ENCODE results near the gene TMEM106C.

Gene TMEM106C, protein sequence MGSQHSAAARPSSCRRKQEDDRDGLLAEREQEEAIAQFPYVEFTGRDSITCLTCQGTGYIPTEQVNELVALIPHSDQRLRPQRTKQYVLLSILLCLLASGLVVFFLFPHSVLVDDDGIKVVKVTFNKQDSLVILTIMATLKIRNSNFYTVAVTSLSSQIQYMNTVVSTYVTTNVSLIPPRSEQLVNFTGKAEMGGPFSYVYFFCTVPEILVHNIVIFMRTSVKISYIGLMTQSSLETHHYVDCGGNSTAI

DNA sequence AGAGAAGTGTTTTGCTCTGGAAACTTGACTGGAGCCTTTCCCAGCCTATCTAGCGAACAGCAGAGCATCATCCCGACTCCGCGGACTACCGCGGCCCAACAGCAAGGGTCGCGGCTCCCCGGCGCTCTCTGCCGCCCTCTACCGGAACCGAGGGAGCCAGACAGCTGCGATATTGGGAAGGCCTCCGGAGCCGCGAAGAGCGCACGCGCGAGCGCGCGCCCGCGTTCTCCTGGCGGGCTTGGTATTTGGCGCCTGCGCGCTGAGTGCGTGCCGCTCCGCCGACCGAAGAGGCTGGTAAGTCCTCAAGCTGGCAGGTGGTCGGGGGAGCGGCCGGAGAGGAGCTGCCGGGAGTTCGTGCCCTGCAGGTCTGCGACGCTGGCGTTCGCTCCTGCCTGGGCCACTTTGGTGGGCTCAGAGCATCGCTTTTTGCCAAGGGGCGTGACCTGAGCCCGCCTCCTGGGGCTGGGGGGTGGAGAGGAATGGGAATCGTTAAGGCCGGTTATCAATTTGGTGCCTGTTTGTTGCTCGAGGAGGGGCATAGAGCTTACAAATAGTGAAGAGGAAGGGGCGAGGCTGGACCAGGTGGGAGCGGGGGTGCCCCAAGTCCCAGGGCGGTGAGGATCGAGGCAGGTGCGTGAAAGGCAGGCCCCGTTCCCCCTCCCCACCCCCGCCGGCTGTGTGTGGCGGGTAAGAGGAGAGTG lies at the start of gene TMEM106C:
TSS of gene TMEM106C (plus strand) at position 257 of the 701 bp plus-strand sequence. CDS start 641 bp downstream, outside the sequence.
- peak; percentile 97 for DNase-seq

DNA sequence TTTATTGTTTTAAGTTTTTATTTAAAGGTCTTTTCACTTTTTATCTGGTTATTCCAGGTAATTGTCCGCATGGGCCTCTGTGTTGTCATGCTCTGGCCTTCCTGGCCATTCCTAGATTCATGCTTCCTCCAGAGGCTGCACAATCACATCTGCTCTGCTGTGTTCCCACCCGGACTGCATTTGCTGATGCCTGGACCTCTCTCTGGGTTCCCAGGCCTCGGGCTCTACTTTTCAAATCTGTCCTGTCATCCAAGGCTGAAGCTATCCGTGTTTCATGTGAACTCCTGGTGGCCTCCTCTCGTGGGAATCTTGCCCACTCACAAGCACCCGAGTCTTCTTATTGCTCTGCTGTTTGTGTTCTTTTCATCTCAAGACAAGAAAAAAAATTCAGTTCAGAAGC lies 42.5 kb upstream of the TMEM106C start:
- DNase-seq: no peak

DNA sequence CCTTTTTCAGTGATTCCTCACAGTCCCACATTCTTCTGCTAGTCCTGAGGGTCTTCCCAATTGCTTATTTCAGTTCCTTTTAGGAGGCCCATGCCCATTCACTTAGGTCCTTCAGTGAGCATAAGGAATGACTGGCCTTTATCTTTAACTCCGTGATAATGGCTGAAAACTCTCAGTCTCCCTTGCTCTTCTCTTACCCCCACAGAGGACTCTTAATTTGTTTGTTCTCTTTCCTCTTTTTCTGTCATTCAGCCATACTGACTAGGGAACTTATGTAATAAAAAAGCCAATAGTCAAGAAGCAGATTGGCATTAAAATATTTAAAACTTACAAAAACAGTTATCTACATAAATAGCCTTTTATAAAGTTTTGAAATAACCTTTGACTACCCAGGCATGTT lies 41.5 kb upstream of the TMEM106C start:
- no peak for DNase-seq

DNA sequence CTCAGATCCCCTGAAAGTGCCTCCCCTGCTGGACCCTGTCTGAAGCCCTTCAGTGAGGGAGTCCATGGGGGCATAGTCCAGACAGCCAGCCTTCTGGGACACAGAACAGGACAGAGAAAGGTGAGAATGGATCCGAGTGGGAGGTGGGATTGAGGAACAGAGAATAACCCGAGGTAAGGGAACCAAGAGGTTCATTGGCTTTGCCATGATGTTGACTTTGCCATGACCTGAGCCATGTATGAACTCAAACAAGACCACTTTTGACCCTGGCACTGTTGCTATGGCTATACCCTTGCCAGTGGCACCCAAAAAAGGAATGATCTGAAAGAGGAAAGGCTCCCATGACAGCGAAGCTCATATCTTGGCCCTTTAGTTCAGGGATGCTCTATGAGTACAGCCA lies 36.0 kb upstream of the TMEM106C start:
- no peak for DNase-seq

DNA sequence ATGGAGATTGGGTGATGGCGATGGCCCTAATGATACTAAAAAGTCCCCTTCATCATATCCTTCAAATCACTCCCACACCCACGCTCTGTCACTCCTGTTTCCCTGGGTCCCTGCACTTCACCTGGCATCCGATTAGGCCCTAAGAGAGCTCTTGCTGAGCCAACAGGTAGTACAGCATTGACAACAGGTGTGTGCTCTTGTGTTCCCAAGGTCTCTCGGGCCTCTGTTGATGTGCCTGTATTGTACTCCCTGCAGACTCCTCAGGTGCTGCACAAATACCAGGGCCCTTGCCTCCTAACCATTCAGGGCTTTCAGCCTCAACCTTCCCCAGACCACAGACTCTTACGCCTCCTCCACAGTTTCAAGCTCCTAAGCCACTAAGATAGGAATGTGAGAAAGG lies 32.8 kb upstream of the TMEM106C start:
- no peak for DNase-seq

DNA sequence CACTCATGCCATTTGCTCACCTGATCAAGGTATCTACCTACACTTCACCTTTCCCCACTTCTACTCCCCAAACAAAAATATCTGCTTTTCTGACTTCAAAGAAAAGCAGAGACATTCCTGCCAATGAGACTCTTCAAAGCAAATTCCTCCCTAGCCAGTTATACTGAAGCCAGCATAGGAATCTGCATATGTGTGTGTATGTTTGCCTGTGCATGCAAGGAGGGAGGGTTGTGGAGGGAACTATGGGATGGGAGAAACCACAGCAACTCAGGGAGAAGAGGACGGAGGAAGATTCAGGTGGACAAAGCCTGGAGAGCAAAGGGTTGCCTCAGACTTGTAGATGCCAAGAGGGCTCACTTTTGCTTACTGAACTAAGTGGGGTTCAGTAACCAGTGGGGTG lies 32.2 kb upstream of the TMEM106C start:
- no peak for DNase-seq

DNA sequence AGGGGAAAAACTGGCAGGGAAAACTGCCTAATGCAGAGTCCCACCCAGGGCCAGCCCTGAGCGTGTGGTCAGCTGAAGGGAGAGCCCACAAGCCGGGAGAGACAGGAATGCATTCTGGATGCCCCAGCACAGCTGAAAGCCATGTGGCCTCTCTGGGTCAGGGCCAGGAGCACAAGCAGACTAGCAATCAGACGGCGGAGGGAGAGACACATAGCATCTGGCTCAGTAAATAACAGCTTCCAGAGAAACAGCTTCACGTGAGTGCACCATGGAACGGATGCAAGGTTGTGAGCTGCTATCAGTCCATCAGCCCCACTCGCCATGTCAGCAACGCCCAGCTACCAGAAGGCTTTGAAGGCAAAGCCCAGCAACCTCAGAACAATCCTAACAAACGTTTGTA lies 28.2 kb upstream of the TMEM106C start:
- DNase-seq: no peak

DNA sequence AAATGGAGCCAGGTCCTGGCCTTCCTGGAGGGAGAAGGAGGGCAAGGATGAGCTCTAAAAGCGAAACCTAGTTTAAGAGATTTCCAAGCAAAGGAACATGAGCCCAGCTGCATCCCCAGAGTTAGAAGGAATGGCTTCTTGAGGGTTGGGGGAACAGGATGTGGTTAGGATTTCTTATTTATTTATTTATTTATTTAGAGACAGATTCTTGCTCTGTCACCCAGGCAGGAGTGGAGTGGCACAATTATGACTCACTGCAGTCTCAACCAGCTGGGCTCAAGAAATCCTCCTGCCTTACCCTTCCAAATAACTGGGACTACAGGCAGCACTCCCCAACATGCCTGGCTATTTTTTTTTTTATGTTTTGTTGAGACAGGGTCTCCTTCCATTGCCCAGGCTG lies 25.3 kb upstream of the TMEM106C start:
- DNase-seq: no peak

DNA sequence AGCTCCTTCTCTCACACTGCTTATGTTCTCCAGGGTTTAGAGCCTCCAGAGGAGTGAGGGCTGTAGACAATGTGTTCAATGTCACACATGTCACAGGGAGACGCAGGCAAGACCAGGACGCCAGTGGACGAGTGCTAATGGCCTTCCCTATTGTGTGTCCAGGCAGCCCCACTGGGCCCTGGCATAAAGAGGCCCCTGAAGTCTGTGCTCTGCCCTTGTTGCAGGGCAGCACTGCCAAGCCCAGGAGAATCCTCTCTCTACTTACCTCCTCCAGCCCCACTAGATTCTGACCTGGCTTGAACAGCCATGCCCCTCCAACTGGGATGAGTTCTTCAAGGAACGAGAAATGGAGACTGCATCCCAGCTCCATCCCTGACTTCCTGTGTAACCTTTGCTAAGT lies 24.8 kb upstream of the TMEM106C start:
- no peak for DNase-seq

DNA sequence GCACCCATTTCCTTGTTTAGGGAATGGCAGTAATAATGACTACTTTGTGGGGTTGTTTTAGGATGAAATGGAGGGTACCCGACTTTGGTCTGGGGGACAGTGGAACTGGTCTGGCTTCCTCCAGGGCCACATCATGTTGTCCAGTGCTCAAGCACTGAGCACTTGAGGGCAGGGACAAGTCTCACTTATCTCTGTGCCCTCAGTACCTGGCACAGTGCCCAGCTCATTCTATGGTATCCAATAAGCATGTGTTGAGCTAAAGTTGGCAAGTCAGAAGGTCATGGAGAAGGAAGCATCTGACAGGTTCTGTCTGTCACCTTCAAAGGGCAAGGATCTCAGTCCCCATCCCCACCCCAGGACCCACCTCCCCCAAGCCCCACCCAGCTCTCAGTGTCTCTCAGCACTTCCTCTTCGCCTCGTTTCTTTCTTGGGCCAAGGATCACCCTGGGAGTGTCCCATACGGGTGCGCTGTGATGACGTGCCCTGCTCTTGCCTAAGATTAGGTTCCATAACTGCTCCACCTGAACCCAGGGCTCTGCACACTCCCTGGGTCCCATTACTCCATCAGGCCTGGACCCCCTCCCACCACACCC lies 24.3 kb upstream of the TMEM106C start:
- DNase-seq: no peak

DNA sequence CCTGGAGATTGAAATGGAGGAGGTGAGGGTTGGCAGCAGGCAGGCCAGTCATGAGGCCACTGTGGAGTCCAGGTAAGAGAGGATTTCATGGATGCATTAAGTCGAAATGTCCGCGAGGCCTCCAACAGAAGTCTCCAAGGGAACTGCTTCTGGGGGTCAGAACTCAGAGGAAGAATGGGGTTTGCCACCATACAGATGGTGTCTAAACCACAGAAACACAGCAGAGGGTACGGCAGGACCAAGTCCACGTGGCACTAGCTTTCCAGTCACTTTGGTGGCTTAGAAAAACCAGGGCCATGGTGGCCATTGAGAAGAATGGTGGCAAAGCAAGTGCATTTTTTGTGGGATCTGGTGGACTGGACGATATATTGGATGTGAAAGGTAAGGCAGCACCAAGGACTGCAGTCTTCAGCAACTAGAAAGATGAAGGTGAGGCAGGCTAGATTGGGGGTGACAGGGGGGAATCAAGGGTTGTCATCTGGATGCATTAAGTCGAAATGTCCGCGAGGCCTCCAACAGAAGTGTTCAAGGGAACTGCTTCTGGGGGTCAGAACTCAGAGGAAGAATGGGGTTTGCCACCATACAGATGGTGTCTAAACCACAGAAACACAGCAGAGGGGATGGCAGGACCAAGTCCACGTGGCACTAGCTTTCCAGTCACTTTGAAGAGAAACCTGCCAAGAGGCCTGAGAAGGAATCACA lies 22.5 kb upstream of the TMEM106C start:
- DNase-seq: no peak

DNA sequence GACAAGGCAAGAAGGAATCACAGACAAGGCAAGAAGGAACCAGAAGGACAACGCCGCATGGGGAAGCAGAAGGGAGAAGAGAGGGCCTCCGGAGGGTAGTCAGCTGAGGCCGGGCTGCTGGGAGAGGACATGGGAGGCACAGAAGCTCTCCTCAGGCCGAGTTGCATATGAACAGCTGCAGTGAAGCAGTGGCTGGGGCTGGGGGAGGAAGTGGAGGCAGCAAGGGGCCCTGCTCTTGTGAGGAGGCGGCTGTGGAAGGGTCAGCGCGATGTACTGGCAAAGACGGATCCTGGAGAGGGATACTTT lies 22.0 kb upstream of the TMEM106C start:
- no peak for DNase-seq

DNA sequence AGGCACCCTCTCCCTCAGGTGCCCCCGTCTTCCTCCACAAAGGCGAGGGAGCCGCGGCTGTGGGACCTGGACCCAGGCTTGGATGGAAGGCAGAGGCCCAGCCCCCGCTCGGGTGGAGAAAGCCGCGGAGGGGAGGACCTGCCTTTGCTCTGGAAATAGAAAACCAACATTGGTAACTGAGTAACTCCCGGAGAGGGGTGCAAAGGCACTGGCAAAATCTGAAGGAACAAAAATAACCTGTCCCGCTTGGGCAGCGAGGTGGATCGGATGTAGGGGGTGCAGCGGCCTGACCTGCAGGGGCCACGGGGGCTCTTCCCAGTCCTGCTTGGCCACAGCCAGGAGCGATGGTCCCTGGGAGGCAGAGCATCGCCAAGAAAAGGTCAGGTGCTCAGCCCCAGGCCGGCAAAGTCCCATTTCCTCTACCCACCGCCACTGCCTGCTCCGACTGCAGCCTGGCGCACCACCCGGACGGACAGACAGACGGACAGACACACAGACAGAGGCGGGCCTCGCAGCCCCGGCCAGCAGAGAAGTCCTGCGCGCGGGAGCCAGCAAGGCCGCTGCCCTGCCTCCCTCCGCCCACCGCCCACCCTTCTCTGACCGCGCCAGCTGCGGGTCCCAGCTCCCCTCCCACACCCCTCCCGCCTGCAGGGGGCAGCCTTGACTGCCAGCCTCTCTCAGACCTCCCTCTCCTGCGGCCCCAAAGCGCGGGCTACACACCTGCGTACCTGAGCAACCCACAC lies 21.4 kb upstream of the TMEM106C start:
- peak; percentile 67 for DNase-seq

DNA sequence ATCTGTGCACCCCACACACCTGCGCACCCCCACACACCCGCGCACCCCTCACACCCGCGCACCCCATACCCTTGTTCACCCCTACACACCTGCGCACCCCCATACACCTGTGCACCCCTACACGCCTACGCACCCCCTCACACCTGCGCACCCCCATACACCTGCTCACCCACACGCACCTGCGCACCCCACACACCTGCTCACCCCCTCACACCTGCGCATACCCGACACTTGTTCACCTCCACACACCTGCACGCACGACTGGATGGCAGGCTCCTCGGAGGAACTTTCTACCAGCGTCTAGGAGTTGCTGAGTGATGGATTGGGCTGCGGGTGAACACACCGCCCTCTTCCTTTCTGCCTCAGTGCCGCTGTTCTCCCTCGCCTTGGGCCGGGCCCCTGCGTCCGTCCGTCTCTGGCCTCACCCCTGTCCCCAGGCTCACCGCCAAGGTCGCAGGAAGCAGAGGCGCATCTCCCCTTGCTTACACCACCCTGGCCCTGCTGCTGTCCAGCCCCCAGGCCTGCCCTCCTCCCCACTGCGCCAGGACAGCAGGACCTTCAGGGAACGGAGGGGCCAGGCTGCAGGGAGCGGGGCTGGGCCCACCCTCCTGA lies 20.7 kb upstream of the TMEM106C start:
- DNase-seq: no peak

DNA sequence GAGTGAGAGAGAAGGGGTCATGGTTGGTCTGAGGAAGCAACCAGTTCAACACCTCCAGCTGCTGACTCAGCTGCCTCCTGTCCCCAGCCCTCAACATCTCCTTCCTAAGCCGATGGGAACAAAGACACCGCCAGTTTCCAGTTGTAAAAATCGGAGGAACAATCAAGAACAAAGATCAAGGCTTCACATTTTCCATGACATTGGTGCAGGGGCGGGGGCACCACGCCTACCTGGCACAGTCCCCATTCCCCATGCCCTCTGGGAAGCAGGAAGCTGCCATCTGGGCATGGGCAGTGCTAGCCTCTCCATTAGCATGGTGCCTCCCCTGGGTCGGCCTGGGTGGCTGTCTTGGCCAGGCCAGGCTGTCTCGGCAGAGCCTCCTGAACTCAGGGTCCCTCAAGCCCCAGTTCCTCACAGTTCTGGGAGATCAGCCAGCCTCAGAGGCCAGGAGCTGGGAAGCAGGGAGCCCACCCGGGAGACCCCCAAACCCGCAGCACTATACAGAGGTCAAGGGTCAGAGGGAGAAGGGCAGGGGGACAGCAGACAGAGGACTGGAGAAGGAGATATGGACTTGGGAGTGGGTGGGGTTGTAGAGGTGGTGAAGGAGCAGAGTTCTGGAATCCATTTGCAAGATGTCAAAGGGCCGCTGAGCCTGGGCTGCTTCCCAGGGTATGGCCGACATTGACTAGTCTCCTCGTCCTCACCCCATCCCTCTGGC lies 19.6 kb upstream of the TMEM106C start:
- DNase-seq: no peak

DNA sequence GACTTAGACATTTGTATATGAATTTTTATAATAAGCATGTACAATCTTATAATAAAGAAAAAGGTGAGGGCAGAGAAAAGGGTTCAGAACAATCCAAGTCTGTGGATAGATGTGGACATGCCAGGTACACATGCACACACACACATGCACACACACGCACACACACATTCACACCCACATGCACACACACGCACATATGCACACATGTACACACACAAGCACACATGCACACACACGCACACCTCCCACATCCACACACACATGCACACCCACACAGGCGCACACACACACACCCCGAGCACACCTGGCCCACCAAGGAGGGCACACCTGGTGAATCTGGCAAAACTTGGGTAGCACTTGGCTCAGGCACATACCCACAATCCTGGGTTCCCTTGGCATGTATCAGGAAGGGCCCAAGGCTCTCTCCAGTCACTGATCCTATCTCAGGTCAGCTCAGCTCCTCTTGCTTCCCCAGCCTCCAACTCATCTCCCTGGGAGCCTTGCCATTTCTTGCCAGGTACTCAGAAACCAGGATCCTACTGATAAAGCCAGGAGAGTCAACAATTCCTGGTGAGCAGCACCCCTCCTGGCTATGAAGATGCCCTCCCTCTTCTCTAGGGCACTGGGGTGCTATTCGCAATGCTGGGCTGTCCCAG lies 18.6 kb upstream of the TMEM106C start:
- DNase-seq: no peak

DNA sequence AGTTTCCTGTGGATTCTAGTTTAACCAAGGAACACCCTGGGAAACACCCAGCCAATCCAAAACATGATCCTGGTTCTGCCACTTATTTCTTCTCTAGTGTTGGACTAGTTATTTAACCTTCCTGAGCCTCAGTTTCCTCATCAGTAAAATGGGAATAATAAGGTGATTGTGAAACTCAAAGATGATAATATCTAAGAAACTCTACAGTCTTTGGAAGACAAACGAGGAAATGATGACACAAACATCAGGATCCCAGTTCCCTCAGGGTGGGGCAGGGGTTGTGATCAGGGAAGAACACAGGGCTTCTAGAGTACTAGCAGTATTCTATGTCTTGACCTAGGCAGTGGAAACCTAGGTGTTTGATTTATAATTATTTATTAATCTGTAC lies 18.1 kb upstream of the TMEM106C start:
- no peak for DNase-seq

DNA sequence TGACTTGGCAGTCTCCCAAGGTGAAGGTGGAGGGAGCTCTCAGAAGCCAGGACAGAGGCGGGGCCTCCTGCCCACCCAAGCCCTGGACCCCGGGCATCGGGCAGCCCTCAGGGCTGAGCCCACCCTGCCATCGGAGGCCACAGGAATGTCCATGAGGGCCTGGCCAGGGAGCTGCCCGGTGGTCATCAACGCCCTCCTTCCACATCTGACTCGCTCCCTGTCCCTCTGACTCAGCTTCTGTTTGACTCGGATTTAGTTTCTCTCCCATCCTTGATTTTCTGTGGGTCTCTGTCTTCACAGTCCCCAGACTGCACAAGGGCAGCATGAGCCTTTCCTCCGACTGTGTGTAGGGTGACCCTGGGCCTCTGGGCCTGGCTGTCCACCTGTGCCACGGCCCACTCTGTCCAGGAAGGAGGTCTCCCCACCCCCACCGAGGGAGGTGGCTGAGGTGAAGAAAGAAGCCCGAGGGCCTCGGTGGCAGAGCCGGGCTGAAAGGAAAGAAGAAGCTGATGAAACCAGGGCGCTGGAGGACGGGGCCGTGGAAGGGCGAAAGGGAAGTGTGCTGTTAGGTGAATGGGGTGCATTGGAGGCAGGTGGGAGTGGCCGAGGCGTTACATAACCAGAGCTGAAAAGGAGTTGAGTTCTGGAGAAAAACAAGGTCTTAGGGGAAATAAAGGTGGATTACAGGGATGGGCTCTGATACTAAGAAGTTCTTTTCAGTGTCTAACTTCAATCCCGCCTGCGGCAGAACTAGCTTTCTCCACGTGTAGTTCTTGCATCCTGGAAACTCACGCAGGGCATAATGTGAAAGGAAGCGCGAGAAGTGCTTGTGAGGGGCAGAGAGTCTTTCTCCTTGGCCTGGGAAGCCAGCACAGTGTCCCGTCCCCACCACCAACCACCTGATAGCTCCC lies 16.7 kb upstream of the TMEM106C start:
- no peak for DNase-seq

DNA sequence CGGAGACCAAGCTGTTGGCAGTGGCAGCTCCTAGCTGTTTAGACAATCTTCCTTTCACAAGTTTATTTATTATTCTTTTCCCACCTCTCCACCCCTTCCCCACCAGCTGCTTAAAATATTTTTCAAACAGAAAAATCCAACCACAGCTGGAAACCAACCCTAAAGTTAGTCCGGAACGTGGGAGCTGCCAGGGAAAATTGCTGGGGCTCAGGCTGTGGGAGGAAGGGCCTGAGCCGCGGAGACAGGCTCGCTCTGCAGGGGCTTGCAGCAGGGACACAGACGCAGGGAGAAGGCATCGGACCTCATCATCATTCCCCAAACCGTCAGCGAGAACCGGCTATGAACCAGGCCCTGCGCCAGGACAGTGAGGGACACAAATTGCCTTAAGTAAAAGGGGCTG lies 16.1 kb upstream of the TMEM106C start:
- no peak for DNase-seq

Measured in NCI-H82 (cell line).